LoVo (cell line): ENCODE results near the gene IGF2.
A peak's percentile ranks its signal among the peaks of the same experiment; 100 is the strongest.

Experiments used
- DNase-seq: peaks from one replicate; pipeline ENCODE4 v3.0.0-alpha.2; 2016; ENCODE audit warnings: low spot score

Gene IGF2

DNA sequence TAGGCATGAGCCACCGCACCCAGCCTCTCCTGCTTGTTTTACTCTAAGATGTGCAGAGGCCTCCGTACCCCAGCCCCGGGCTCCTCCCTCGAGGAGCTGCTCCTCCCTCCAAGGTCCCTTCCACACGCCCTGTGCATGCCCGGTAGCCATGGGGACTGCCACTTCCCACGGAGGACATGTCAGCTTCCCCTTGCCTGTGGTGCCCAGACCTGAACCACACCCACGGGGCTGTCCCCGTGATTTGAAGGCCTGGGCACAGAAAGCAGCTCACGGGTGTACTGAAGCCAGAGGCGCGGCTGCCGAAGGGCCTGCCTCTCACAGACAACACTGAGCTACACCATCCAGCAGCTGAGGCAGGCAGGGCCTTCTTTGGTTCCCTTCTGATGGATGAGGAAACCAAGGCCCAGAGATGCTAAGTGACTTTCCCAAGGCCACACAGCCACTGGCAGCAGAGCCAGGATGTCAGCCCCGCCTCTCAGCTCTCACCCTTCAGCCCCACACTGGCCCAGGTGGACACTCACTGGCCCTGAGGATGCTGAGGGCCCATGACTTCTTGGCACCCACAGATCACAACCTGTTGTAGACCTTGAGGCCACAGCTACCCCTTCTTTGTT, 14.5 kb upstream of the IGF2 start:
- DNase-seq = no peak

DNA sequence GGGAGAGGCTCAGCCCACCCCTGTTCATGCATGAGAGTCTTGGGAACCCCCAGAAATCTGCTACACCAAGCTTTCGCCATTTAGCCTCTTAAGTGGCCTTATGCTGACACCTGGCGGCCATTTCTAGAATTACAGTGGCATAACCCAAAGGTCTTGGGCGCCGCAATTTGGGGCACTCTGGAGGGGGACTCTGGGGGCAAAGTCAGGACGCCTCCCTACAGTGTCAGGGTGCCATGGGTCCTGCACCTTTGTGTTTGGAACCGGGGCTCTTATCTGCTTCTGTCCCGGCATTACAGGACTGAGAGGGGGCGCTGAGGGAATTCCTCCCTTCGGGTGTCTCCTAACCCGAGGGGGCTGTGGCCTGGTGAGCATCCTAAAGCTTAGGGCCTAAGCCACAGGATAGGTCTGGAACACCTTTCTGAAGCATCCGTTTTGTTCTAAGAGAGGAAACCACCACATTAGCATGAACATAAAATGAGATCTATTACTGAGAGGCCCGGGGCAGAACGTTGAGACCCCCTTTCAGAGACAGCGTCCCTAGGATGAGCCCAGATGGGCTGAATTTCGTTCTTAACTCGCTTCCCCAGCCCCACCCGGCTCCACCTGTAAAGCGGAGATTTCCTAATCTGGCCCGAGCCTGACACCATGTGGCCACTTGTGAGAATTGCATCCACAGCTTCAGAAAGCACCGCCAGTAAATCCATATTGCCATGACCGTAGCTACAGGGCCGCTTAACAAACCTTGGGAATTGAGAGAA, 12.5 kb upstream of the IGF2 start:
- DNase-seq = peak; percentile 77

DNA sequence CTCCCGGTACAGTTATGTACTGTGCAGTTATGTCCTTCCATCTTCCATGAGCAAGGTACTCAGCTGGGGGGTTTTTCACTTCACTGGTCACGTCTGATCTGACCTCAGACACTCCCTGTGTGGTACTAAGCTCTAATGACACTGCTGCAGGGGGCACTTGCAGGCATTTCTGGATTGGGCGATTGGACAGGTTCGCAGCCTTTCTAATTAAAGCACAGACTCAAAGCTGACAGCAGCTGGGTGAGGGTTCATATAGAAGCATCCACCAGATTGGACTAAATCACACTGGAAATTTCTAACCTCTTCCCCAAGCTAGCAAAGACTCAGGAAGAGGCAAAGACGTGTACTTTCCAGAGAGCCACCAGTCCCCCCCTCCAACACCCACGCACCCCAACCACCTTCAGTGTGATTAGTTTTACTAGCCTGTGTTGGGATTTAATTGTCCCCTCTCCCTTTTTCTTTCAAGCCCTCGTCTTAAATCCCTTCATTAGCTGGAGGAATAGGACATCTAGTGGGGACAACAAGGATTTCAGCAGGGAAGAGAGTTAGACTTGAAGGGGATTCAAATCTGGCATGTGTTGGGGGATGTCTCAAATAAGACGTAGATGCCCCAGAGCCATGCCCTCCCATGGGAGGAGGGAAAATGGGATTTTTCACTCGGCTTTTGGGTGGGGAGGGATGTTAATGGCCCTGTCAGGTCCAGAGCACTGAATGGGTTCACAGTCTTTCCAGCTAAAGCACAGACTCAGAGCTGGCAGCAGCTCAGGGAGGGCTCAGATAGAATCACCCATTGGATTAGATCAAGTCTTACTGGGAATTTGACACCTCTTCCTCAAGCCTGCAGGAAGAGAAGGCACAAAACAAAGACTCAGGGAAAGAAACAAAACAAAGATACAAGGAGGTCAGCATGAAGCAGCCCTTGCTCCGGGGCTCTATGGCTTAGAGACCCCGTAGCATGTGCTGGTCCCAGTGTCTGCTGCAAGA, 11.0 kb upstream of the IGF2 start:
- DNase-seq = no peak

DNA sequence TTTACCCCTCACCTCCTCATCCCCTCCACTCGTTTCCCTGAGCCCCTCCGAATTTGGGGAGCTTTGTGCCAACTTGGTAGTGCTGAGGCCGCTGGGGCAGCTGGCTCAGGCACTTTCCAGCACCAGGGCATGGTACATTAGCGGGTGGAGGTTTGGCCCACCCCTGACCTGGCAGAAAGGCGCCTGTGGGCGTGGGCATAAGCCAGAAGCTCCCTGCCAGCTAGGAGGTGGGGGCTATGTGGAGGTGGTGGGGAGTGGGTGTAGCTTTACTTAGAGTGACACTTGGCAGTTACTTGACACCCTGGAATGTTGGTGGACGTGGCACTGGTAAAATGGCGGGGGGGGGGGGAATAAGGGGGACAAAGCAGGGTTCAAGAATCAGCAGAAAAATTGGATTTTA, 10.3 kb upstream of the IGF2 start:
- no peak for DNase-seq

DNA sequence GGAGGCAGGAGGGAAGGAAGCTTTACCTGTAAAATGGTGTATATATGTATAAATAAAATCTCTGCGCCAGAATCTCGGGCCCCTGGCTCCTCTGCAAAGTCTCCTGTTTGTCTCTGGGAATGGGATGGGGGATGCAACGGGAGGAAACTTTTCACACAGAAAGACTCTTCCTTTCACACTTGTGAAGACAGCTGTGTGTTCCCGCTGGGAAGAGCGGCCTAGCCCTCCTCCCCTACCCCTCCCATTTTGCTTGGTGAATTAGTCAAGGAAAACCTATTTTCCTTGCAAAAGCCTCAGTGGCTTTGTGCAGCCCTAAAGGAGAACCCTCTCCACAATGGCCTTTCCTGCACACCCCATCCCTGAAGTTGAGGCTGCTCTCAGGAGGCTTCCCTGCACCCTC, 9.4 kb upstream of the IGF2 start:
- DNase-seq = no peak

DNA sequence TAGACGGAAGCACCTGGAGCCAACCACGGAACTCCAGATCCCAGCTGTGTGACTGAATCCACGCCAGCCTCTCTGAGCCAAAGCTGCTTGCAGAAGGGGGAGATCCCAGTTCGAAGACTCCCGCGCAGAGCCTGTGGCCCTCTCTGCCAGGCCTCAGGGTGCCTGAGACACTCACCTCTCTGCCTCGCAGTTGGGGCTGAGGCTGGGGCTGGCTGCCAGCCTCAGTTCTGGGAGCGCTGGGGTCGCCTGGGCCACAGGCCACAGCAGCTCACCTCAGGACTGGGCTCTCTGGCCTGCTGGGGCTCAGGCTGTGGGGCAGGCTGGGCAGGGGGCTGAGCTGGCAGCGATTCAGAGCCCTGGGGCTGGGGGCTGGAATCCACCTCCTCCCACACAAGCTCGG, 8.2 kb upstream of the IGF2 start:
- no peak for DNase-seq

DNA sequence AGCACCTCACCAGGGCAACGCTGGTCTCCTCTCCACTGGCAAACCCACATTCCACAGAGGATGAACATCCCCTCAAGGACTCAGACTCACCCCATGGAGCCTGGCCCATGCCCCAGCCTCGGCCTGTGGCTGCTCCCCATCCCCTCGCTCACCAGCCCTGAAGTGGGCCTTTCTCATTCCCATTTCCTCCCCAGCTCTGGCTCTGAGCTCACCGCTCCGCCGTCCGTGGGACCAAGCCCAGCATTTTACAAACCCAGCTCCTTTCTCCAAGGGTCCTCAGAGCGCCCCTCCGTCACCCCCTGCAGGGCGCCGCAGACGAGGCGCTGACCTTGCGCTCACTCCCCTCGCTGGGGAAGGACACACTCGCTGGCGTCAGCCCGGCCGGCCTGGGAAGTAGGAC, 6.9 kb upstream of the IGF2 start:
- DNase-seq = no peak

DNA sequence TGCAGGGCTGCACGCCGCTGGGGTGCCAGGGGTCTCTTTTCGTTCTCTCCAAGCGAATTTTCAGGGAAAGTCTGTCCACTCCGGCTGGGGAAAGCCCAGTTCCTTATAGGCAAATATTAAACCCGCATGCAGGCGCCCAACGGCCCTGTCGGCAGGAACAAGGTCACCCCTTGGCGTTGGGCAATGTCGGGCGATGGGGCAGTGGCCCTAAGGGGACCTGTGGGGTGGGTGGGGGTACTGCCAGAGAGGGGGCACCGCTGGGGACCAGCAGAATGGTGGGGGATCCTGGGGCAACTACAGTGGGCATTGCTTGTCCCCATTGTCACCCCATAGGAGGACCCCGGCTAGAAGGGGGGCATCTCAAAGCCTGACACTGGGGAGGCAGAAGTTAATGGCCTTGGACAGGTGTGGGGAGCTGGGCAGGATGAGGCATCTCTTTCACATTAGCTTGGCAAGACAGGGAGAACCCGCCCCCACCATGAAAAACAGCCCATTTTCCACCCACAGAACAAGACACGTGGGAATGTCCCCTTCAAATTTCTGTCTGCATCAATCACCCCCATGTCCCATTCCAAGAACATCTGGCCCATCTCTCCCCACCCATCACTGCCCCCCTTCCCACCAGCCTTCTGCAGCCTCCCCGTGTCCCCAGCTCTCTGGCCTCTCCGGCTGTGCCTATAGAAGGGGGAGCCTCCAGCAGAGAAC, 5.5 kb upstream of the IGF2 start:
- no peak for DNase-seq

DNA sequence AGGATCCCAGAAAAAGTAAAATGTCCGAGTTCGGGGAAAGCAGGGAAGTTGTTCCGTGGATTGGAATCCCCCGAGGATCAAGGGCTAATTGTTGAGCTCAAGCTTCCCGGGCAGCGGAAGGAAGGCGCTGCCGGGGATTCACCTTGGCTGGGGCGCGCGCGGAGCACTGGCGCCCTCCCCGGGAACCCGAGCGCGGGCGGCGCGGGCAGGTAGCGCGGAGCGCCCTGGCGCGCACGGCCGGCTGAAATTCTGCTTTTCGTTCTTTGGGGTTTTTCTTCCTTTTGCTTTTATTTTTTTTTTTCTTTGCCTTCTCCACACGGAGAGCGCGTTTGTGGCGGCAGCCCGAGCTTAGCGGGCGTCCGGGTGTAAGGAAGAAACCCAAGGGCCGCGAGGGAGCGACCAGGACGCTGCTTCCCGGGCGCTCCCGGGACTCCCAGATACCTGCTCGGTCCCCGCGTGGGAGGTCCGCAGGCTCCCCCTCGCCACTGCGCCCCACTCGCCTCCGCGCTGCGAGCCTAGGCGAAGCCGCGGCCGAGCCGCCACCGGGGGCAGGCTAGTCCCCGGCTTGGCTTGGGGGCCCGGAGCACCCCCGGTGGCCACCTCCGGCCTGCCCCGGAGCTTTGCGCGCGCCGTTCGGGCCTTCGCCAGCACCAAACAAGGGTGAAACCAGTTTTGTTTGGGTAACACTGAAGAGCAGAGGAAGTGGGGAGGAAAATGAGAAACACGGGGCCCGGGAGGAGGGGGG, 4.8 kb upstream of the IGF2 start:
- no peak for DNase-seq

DNA sequence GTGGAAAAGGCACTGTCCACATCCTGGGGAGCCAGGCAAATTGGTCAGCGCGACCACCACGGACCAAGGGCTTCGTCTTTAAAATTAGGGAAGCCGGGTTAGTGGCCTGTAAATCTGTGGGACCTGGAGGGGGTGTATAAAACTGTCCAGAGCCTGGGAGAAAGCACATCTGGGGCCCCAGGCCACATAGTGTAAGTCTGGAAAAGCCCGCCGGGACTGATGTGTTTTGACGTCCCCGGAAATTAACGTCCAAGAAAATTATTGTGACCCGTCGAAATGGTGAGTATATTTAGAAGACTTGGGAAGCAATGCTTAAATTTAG, 4.2 kb upstream of the IGF2 start:
- no peak for DNase-seq

DNA sequence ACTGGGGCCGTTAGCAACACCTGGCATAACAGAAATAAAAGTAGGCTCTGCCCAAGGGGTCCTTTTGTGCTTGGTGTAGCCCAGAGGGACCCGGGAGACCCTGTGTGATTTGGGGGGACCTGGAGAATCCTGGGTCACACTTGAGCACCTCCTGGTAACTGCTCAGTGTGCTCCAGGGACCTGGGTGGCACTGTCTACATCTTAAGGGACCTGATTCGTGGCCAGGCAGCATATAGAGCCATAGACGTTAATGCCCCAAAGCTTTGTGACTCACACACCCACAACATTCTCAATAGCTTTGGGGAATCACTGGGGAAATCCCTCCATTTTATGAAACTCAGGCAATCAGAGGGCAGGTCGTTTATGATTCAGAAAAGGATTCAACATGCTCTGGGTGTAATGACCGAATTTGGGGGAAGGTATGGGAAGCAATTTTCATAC, 3.6 kb upstream of the IGF2 start:
- no peak for DNase-seq

DNA sequence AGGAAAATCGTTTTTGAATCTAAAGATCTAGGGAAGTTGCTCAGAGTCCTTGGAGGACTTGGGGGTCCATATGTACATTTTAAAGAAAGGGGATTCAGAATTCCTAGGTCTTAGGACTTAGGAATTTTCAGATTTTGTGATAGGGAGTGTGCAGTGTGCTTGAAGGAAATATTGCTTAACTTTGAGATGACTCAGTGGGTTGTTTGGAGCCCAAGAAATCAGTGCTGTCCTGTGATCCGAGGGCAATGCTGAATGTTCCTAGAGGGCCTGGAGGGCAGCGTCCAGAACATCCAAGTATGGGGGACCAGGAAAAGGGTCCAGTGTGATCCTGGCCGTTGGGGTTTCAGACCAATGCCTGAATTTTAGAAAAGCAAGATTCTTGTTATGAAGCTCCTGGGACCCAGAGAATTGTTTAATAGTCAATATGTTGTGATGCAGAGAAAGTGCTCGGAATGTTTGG, 3.1 kb upstream of the IGF2 start:
- DNase-seq = no peak

DNA sequence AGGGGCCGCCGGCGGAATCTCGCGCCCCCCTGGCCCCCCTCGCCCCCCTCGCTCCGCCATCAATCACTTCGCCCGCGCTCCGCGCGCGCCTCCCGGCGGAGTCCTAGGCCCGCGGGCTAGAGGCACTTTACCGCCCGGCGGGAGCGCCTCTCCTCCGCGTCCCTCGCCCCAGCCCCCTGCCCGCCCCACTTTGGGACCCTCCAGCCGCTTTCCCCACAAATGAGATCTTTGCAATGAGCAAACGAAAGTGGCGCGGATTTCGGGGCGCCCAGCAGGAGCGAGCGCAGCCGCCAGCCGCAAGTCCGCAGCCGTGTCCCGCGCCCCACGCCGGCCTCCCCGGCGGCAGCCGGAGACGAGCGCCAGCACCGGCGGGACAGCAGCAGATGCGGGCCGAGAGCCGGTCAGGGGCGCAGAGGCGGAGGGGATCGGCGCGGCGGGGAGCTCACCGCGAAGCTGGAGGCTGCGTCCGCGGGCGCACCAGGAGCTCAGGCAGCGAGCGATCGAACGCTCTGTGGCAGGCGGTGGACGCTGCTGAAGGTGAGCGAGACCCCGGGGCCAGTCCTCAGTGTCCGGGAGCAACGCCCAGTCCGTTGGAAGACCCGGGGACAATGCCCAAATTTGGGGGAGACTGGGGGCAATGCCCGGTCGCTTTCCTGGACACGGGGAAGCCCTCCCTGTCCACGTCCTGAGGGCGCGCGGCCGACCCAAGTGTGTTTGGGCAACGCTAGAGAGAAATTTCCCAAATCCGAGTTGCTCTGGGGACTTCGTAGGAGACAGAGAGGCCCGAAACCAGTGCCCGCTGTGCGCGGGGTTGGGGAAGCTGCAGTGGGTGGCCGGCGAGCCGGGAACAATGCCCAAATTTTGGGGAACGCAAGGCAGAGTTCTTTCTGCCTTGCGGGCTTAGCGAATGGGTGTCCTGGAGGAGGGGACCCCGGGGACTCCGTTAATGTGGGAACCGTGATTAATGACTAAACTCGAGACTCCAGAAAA, 1.5 kb upstream of the IGF2 start:
- DNase-seq = no peak

DNA sequence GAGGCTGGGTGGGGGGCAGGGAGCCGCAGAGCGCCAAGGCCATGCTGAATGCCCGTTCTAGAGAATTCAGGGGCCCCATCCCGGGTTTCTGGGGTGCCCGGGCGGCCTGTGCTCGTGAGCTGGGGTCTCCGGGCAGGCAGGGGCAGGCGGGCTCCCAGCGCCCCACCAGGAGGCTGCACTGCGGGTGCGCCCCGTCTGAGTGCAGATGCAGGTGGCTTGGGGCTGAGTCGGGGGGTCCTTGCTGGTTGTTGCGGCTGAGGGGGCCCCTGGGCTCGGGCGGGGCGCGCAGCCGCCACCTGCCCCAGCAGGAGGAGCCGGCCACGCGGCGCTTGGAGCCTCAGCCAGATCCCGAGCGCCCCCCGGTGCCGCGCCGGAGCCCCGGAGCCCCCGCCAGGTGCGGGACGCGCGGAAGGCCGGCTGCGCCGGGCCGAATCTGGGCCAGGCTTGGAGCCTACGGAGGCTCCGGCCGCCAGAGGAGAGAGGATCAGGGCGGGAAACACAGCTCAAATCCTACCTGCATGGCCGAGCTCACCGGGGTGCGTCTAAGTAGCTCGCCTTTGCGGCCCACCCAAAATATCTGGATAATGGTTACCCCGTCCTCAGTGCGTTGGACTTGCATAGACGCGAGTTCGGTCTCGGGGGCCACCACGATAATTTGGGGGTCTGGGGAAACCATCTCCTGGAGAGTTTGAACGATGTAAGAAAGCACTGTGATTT, 590 bp upstream of the IGF2 start:
- DNase-seq = no peak

DNA sequence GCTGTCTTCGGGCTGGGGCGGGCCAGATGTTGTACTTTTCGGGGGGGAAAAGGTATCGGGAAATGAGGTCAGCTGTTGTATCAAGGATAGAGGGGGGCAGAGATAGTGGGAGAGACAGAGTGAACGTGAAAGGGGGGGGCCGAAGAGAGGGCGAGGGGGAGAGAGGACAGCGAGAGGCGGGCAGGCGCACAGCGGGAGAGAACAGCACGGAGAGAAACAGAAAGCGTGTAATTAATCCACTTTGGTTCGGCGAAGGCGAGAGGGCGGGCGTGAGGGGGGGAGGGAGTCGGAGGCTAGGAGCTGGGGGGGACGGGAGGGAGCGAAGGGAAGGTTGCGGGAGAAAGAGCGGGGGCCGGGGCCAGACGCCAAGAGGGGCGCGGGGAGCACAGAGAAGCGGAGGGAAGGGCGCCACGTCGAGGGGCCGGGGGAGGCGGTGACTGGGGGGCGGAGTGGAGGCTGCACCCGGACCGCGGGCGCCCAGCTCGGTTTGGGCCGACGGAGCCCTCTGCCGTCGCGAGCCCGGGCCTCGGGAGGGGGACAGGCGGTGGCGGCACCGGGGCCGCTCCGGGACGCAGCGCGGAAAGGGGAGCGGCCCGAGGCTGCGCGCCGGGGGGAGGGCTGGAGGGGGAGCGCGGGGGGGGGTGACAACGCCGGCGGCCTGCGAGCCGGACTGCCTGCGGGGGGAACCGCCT, 612 bp downstream of the IGF2 start:
- no peak for DNase-seq

DNA sequence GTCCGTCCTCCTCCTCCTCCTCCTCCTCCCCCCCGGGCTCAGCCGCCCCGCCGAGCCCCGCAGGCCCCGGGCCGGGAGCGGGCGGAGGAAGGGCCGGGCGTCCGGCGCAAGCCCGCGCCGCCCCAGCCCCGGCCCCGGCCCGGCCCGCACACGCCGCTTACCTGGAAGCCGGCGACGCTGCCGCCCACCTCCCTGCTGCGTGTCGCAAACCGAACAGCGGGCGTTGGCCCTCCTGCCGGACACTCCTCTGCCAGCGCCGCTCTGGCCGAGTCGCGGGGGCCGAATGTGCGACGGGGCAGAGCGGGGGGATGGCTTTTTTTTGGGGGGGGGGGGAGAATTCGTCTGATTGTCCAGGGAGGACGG, 1.1 kb downstream of the IGF2 start:
- DNase-seq = peak; percentile 23

DNA sequence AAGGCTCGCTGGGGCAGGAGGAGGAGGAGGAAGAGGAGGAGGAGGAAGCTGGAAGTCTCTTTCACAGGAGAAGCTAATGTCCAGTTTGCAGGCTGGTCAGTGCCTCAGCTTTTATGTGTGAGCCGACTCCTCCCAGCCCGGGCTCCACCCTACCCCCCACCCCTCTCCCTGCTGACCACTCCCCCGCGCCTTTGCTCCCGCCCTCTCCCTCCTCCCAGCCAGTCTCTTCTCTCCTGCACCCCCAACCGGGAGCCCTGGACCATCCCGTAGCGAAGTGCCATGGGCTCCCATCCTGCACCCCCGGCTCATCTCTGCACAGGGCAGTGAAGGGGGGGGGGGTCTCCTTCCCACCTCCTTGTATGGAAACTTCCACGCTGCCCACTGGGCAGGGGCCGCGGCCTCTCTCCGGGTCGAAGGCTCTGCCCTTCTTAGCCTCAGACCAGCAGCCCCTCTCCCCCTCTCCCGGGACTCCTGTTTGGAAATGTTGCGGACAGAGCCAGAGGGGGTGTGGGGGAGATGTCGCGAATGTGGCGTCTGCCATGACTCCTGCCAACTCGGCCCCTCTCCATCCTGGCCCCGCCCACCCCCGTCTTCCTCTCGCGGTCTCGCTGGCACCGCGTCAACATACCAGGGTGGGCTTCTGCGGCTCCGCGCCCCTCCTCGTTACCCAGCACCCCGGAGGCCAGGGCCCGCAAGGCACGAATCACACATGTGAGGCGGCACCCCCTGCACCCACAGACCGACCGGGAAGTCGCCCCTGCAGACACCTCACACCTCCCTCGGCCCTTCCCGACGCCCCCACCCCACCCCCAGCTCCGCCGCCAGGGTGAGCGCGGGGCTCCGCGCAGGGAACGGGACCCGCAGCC, 1.8 kb downstream of the IGF2 start:
- DNase-seq = peak; percentile 15

DNA sequence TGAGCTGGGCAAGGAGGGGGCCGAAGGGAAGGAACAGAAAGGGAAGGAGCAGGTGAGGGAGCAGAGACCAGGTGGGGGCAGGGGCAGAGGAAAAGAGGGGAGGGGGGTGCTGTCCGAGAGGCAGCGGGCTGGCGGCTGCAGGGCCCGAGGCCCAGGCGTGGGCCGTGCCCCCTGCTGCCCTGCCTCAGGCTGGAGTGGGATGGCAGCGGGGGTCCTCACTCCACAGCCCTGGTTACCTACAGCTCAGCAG, 2.3 kb downstream of the IGF2 start:
- DNase-seq = no peak
